ENCODE results near the gene PFN2.

DNA sequence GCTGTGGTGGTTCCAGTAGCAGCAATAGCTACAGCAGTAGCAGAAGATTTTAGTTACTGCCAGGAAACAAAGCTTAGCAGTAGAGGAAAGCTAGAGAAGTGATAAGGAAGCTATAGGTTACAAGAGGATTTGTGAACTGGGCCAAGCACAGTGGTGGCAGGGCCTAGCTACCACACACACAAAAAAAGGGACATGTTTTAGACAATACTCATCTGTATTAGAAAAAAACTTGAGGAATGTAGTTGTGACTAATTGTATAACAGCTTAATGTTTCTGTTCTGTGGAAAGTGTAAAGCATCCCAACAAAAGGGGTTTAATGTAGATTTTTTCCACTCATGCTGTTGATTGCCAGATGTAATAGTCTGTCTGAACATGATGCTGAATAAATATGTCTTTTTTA lies 29.9 kb upstream of the PFN2 start:
- TF ChIP-seq CTCF (IDR thresholded peaks at IDR 0.05; ENCODE audit: poor library complexity) (no peak), EZH2 (IDR thresholded peaks at IDR 0.05; ENCODE audit: borderline replicate concordance) (no peak), EZH2phosphoT487 (IDR thresholded peaks at IDR 0.05; ENCODE audit: low read depth, severe bottlenecking, unreplicated experiment) (no peak)

All from hepatocyte (in vitro differentiated cells).